ENCODE measurements around the gene CARTPT. TPM values are rescaled to one million over a fixed set of nuclear protein-coding genes. Genes with fewer than 3 reads are reported as not detected.
A peak's percentile ranks its signal among the peaks of the same experiment; 100 is the strongest.

The CARTPT gene
- total RNA-seq, 1 experiment from 2014 or later, result not detected

DNA sequence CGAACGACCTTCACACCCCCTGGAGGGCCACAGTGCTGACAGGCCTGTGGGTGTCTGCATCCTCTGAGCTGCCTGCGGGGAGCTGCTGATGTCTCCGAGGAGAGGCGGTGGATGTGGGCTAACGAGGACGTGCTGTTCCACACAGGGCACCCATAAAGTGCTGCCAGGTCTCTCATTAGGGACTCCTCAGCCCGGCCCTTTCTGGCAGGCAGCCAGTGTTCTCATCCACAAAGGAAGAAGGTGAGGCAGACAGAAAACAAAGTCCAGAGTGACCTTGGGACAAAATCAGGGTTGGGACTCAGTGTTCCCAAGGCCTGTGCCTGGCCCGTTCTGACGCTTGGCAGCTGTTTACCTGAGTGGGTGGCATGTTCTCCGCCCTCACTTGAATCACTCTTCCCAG lies 29.3 kb downstream of the CARTPT start:
- Histone ChIP-seq H3K27ac (ENCODE audit: low read depth, low read length) (no peak overlapping the region), H2AFZ (ENCODE audit: low read depth, low read length, poor library complexity, severe bottlenecking) (no peak overlapping the region), H3K36me3 (ENCODE audit: control insufficient read depth in 1 of 2, insufficient read depth in 2 of 2, low read length in 2 of 2) (no peaks in the 10 kb centered on the region), H3K27me3 (ENCODE audit: insufficient read depth, low read length) (no peaks in the 10 kb centered on the region), H3K4me1 (ENCODE audit: control insufficient read depth in 1 of 2, insufficient read depth in 2 of 2, low read length in 2 of 2) (no peaks in the 10 kb centered on the region), H3K4me2 (ENCODE audit: low read length) (no peak overlapping the region), H3K9ac (ENCODE audit: low read length) (no peak overlapping the region), H3K79me2 (ENCODE audit: insufficient read depth, low read length) (no peaks in the 10 kb centered on the region), H4K20me1 (ENCODE audit: insufficient read depth) (no peaks in the 10 kb centered on the region), H3K4me3 (replicated peaks in 1 of 2; ENCODE audit: low read depth in 1 of 2, low read length in 2 of 2) (no peak overlapping the region), H3K9me2 (ENCODE audit: insufficient read depth) (no peaks in the 10 kb centered on the region), H3K9me3 (ENCODE audit: control insufficient read depth in 1 of 2, insufficient read depth in 1 of 2, low read depth in 1 of 2, low read length in 2 of 2) (no peaks in the 10 kb centered on the region)
- intact Hi-C loops (cut with micrococcal nuclease), result no loop called here
- RAD21 ChIA-PET (ENCODE audit: low non-redundant PET in 1 of 2, low total read pairs in 2 of 2, uncharacterized antibody in 2 of 2, unreplicated experiment in 2 of 2), result no interaction called here
- ATAC-seq (no peak), DNase-seq (ENCODE audit: low read depth, low spot score) (no peak)
- TF ChIP-seq FOSL1 (IDR thresholded peaks at IDR 0.05; ENCODE audit: low read depth) (no peak), SP1 (IDR thresholded peaks at IDR 0.05; ENCODE audit: low read depth) (no peak), TCF7L2 (IDR thresholded peaks at IDR 0.05; ENCODE audit: borderline replicate concordance, extremely low read depth, insufficient read depth, insufficient read length) (no peak)
- CTCF ChIA-PET, result no interaction called here
- BruUV-seq (replicated peaks), result no TSS peak
- POLR2A ChIA-PET, result no interaction called here

DNA sequence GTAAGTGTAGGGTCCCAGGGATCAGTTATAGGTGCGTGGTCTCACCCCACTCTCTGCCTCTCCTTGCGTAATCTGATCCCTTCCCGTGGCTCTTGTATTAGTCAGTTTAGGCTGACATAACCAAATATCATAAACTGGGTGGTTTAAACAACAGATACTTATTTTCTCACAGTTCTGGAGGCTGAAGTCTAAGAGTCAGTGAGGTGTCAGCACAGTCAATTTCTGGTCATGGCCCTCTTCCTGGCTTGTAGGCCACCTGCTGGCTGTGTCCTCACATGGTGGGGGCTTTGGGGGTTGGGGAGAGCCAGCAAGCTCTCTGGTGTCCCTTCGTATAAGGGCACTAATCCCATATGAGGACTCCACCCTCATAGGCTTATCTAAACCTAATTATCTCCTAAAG lies 32.3 kb downstream of the CARTPT start:
- H3K4me1 ChIP-seq (ENCODE audit: control insufficient read depth in 1 of 2, insufficient read depth in 2 of 2, low read length in 2 of 2), result no peaks in the 10 kb centered on the region
- H2AFZ ChIP-seq (ENCODE audit: low read depth, low read length, poor library complexity, severe bottlenecking), result no peak overlapping the region
- DNase-seq (ENCODE audit: low read depth, low spot score) (no peak), ATAC-seq (no peak)
- H4K20me1 ChIP-seq (ENCODE audit: insufficient read depth), result no peaks in the 10 kb centered on the region
- no peak overlapping the region for H3K27ac ChIP-seq (ENCODE audit: low read depth, low read length)
- CTCF ChIA-PET, result interaction anchor here (1.0 kb wide), 1 partner anchor 275 kb away, joined by 4 read pairs; no protein-coding TSS in a partner anchor
- intact Hi-C loops (cut with micrococcal nuclease), result loop anchor here (10.0 kb wide), 2 partner anchors 137 to 247 kb away; no protein-coding TSS in a partner anchor
- no peaks in the 10 kb centered on the region for H3K9me3 ChIP-seq (ENCODE audit: control insufficient read depth in 1 of 2, insufficient read depth in 1 of 2, low read depth in 1 of 2, low read length in 2 of 2)
- BruUV-seq (replicated peaks), result no TSS peak
- H3K9ac ChIP-seq (ENCODE audit: low read length), result no peak overlapping the region
- H3K4me3 ChIP-seq (replicated peaks in 1 of 2; ENCODE audit: low read depth in 1 of 2, low read length in 2 of 2), result no peak overlapping the region
- no peak overlapping the region for H3K4me2 ChIP-seq (ENCODE audit: low read length)
- RAD21 ChIA-PET (ENCODE audit: low non-redundant PET in 1 of 2, low total read pairs in 2 of 2, uncharacterized antibody in 2 of 2, unreplicated experiment in 2 of 2), result no interaction called here
- TF ChIP-seq EGR1 (IDR thresholded peaks at IDR 0.05; ENCODE audit: low read depth), result no peak
- no peak for TF ChIP-seq SIN3A (IDR thresholded peaks at IDR 0.05; ENCODE audit: low read depth)
- no peak for TF ChIP-seq YY1 (IDR thresholded peaks at IDR 0.05; ENCODE audit: extremely low read depth, insufficient replicate concordance, low read depth, low read length)
- 0 out of 2 replicates have a peak, but pooled peaks have one; percentile 8 for TF ChIP-seq RAD21 (IDR thresholded peaks at IDR 0.05; ENCODE audit: low read depth)
- no peak for TF ChIP-seq JUND (IDR thresholded peaks at IDR 0.05)
- no peak for TF ChIP-seq CEBPB (IDR thresholded peaks at IDR 0.05; ENCODE audit: low read depth)
- TF ChIP-seq, protein P1, sequence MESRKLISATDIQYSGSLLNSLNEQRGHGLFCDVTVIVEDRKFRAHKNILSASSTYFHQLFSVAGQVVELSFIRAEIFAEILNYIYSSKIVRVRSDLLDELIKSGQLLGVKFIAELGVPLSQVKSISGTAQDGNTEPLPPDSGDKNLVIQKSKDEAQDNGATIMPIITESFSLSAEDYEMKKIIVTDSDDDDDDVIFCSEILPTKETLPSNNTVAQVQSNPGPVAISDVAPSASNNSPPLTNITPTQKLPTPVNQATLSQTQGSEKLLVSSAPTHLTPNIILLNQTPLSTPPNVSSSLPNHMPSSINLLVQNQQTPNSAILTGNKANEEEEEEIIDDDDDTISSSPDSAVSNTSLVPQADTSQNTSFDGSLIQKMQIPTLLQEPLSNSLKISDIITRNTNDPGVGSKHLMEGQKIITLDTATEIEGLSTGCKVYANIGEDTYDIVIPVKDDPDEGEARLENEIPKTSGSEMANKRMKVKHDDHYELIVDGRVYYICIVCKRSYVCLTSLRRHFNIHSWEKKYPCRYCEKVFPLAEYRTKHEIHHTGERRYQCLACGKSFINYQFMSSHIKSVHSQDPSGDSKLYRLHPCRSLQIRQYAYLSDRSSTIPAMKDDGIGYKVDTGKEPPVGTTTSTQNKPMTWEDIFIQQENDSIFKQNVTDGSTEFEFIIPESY (IDR thresholded peaks at IDR 0.05; ENCODE audit: extremely low read depth, insufficient replicate concordance, low read length), result no peak
- no peaks in the 10 kb centered on the region for H3K27me3 ChIP-seq (ENCODE audit: insufficient read depth, low read length)
- no peaks in the 10 kb centered on the region for H3K36me3 ChIP-seq (ENCODE audit: control insufficient read depth in 1 of 2, insufficient read depth in 2 of 2, low read length in 2 of 2)
- POLR2A ChIA-PET, result no interaction called here
- H3K79me2 ChIP-seq (ENCODE audit: insufficient read depth, low read length), result no peaks in the 10 kb centered on the region
- no peaks in the 10 kb centered on the region for H3K9me2 ChIP-seq (ENCODE audit: insufficient read depth)

All from HCT116 (cell line).